HG02840 (cell line): ENCODE data around the gene SLC39A7.

Experiments used
- ATAC-seq: cut with Tn5 transposase; IDR thresholded peaks from one replicate; pipeline ENCODE4 v1.9.1; 2021; ENCODE audit warnings: mild to moderate bottlenecking, moderate library complexity, moderate number of reproducible peaks; ENCODE audit not compliant: unreplicated experiment, low FRiP score

Gene SLC39A7

DNA sequence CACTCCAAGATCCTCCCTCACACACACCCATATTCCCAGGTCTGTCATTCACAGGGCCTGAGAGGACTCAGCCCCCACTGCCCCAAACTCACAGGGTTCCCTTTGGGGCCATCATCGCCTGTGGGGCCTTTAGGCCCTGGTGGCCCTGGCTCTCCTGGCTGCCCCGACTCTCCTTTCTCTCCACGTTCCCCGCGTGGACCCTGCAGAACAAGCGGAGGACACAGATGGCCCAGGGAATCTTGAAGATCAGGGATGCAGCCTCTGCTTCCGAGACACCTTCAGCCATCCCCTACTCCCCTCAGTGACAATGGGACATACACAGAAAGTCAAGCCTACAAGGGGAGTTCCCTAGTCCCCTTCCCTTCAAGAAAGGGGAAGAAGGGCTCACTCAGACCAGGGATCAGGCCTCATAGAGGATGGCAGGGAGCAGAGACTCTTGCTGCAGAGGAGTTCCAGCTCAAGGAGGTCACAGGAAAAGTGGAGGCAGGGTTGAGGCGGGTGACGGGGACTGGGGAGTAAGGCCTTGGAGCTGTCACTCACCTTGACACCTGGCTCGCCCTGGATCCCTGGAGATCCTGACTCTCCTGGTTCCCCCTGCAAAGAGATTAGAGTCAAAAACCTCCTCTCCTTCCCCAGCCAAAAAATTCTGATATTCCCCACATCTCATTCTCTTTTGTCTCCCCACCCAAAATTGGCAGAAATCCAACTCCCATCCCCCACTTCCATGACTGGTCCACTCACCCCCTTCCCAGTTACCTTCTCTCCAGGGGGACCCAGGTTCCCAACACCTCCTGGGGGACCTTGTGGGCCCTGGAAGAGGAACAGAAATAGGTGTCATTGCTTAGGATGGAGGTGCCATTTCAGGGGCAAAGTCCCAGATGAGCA, 31.1 kb upstream of the SLC39A7 start:
- no peak for ATAC-seq

- no peak for ATAC-seq
Observed at GRCh38 chr6:33170176-33171015, 30.3 kb upstream of the SLC39A7 start.

DNA sequence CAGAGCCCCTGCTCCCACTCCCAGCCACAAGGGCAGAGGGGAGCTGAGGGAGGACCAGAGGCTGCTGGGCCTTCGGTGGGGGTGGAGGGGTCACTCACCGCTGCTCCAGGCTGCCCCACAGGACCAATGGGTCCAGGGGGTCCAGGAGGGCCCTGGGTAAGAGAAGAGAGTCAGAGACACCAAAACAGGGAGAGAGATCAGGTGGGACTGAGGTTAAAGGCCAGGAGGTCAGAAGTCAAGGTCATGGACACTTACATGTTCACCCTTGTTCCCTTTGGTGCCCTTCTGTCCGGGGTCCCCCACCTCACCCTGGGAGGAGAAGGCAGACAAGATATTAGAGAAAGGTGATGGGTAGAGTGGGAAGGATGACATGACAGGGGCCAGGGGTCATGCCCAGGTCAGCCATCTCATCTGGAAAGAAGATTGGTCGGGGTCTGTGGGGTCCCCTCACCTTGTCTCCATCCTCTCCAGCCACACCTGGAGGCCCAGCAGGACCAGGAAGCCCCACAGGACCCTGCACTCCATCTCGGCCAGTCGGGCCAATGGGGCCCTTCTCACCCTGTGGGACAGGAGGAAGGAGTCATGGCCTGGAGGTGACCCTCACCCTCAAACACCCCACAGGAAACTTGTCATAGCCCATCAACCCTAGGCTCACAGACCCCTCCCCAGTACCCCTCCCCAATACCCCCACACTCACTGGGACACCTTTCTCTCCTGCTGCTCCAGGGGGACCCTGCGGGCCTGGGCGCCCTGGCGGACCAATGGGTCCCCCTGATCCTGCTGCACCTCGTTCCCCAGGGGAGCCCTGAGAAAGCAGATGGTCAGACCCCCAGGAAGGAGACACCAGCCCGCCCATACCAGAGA, 29.4 kb upstream of the SLC39A7 start:
- ATAC-seq = no peak

- no peak for ATAC-seq
Observed at GRCh38 chr6:33171880-33172687, 28.6 kb upstream of the SLC39A7 start.

GRCh38 chr6:33172688-33173534, 27.8 kb upstream of the SLC39A7 start:
- no peak for ATAC-seq

DNA sequence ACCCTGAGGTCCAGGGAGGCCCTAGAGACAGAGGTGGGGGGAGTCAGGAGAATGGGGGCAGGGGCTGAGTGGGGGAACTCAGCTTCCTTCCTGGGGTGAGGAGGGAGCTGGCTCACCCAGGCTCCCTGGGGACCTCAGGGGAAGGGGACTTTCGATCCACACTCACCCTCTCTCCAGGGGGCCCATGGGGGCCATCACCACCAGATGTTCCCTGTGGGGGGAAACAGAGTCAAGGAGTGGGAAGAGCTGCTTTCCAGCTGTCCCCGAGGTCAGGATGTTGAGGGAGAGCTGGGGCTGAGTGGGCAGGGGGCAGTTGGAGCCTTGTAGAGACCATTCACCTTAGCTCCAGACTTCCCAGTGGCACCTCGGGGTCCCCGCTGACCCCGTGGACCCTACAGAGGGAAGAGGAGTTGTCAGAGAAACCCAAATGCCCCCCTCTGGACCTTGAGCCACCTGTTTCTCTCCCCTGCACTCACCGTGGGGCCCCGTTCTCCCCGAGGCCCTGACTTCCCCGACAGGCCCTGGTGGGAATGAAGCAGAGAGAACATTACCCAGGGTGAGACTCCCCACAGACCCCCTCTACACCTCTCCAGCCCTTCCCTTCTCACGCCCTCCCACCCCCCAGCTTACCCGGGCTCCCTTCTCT, 27.0 kb upstream of the SLC39A7 start:
- ATAC-seq = no peak

DNA sequence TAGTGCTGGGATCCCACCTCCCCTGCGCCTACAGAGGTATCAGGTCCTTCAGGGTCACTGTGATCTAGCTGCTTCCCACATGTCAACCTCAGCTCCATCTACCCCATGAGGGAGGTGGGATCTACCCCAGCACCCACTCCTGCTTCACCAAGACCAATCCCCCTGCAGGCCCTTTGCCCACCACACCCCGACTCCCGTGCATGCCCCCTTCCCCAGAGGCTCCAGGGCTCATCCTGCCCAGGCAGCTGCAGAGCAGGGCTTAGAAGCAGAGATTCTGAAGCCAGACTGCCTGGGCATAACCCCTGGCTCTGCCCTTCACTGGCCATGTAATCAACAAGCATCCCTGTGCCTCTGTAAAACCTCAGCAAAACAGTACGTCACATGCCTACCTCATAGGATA, 25.9 kb upstream of the SLC39A7 start:
- no peak for ATAC-seq

DNA sequence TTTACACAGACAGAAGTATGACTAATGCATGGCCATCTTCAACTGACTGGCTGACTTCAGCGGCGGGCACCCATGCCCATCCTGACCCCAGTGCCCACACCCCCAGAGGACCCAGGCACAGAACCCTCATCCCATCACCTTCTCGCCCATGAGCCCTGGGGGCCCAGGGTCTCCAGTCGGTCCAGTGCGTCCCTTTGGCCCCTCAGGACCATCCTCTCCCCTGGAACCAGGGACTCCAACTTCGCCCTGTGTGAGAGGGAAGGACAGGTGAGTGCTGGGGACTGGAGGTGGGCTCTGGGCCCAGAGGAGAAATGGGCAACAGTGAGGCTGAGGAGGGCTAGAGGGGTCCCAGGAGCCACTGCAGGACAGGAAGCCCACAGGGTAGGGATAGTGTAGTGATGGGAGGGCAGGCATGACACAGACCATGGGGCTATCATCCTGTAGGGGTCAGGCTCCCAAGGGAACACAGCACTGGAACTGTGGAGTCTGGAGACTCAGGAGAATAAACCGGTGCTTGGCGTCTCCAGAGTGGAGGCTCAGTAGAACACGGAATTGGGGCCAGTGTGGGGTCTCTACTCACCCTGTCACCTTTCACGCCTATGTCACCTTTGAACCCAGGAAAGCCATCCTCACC, 25.1 kb upstream of the SLC39A7 start:
- ATAC-seq = no peak

DNA sequence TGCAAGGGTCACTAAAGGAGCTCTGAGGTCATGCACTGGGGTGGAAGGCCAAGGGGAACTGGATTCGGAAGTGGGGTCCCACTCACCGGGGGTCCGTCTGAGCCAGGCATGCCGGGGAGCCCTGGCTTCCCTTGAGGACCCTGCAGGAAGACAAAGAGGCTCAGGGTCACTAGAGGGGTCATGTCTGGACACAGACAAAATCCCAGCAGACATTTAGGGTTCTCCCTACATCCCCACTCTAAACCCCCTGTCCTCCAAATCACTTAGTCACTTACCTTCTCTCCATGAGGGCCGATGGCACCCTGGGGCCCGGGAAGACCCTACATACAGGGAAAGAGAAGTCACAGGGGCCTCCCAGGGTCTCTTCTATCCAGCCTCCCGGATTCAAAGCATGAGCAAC, 23.8 kb upstream of the SLC39A7 start:
- ATAC-seq = no peak

DNA sequence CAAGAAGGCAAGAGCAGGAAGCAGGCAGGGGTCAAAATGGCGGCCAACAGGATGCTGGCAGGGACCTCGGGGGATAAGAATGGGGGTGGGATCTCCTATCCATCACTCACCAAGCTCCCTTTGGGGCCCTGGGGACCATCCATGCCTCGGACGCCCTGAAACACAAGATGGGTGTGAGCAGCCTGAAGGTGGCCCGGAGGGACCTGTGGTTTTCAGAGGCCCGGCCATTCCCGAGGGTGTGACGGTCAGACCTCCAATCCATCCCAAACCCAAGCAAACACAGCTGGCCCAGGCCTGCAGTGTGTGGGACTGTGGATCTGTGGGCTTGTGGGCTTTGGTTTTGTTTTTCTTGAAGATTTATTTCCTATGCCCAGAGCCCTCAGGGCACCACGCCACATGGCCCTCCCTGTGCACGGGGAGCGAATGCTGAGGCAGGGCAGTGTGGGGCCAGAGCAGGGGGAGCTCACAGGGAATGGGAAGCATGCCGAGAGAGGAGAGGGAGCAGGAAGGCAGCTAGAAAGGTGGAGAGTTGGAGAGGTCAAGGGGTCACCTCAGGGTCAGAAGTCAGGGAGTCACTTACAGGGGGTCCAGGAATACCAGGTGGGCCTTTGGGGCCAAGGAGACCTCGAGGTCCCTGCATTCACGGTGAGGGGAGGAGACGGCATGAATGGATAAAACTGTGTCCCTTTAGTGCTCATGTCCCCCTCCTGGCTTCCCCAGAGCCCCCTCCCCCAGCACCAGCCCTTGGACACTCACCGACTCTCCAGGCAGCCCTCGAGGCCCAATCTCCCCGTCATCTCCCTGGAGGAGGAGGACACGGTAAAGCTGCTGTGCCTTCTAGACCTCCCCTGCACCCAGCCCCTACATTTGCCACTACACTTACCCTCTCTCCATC, 22.9 kb upstream of the SLC39A7 start:
- no peak for ATAC-seq

- ATAC-seq = no peak
Observed at GRCh38 chr6:33178755-33179475, 21.8 kb upstream of the SLC39A7 start.

GRCh38 chr6:33181141-33181540, 19.5 kb upstream of the SLC39A7 start:
- ATAC-seq = no peak

DNA sequence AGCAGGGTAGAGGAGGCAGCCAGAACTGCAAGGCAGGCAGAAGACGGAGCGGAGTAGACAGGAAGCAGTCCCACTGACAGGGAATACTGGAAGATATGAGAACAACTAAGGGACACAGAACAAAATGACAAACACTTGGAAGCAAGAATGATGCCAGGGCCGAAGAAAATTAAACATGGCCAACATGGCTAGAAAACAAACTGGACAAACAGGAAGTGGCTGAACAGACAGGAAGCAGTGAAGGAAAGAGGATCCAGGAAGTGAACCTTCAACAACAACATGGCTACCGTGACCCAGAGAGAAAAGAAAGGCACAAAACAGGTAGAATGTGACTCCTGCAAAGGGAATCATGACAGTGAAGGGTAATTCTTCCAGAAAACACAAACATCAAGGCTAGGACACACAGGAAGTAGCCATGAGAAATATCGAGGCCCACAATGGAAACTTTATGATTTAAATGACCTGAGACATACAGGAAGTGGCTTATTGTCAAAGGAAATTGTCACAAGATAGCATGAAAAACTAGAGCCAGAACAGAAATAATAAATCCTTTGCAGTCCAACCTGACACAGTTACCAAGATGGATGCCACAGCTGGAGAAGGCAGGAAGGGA, 17.5 kb upstream of the SLC39A7 start:
- ATAC-seq = no peak

DNA sequence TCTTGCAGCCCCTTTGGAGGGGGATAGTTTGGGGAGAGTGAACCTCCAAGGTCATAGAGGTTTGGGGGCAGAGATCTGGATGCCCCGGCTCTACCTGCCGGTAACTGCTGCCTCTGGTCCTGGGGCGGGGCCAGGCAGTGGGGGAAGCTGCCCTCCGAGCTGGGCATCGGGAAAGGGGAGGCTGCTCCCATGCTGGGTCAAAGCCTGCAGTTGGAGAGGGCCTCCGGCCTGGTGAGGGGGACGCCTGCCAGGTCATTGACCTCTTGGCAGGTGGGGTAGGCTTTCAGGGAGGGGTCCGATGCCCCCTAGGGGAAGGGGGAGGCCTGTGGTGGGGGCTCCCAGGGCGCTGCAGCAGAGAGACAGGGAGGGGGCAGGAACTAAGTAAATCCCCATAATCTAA, 15.5 kb upstream of the SLC39A7 start:
- ATAC-seq = no peak

DNA sequence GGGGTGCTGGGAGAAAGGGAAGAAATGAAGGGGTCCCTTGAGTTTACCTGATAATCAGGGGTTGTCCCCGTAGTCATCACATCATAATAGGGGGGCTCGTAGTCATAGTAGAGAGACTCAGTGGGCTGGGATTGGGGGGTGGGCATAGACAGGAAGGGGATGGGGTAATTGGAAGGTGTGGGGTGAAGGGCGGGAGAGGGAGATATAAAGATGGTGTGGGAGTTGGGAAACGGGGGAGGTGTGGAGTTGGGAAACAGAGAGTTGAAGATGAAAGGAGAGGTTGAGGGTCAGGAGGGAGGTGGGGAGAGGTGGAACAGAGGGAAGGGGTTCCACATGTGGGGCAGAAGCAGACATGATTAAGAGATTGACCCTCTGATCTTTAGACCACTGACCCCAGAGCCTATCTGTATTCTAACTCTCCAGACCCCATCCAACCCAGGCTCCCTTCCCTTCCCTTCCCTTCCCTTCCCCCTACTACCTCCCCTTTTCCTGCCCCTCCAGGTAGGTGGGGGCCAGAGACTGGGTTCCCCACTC, 14.9 kb upstream of the SLC39A7 start:
- ATAC-seq = no peak

DNA sequence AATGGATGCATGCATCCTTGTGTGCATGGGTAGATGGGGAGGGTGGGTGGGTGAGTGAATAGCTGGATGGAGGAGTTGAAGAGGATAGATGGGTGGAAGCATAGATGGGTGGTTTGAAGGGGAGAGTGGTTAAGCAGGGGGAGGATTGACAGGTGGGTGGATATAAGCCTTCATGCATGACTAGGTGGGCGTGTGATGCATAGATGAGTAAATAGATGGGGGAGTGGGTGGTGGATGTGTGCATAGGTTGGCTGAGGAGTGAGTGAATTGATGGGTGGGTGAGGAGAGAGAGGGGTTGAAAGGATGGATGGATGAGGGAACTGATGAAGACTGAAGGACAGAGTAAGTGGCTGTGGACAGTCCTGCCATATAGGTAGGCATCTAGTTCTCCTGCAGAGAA, 12.9 kb upstream of the SLC39A7 start:
- no peak for ATAC-seq
